GM23248 (cell line): Measurements from ENCODE around the gene DDI2. TPM values are rescaled to one million over a fixed set of nuclear protein-coding genes. Genes with fewer than 3 reads are reported as not detected.

Source experiments
- DNase-seq: peaks from one replicate; pipeline ENCODE4 v3.0.0-alpha.2; 2015
- H2AFZ ChIP-seq: fragments of 200-600 bp; sonication (generic); 2 replicates; pipeline ENCODE4 v1.6.1; 2016; ENCODE audit warnings: antibody characterized with exemption
- H3F3A ChIP-seq: fragments of 200-600 bp; sonication (generic); 2 replicates; pipeline ENCODE4 v1.6.1; 2016; ENCODE audit warnings: mild to moderate bottlenecking, antibody characterized with exemption, mixed run types; ENCODE audit not compliant: insufficient read depth
- H3K27ac ChIP-seq: fragments of 200-600 bp; sonication (generic); 2 replicates; pipeline ENCODE4 v1.5.1; 2016; ENCODE audit warnings: mild to moderate bottlenecking
- H3K27me3 ChIP-seq: fragments of 200-600 bp; sonication (generic); replicated peaks from 2 replicates; pipeline ENCODE4 v1.6.1; 2016; ENCODE audit warnings: mild to moderate bottlenecking; ENCODE audit not compliant: insufficient read depth
- H3K36me3 ChIP-seq: fragments of 200-600 bp; sonication (generic); 2 replicates; pipeline ENCODE4 v1.6.1; 2016; ENCODE audit warnings: low read depth, mild to moderate bottlenecking
- H3K4me1 ChIP-seq: fragments of 200-600 bp; sonication (generic); 2 replicates; pipeline ENCODE4 v1.6.1; 2016; ENCODE audit warnings: mild to moderate bottlenecking; ENCODE audit not compliant: insufficient read depth
- H3K4me2 ChIP-seq: fragments of 200-600 bp; sonication (generic); one replicate; pipeline ENCODE4 v1.6.1; 2016; ENCODE audit warnings: mild to moderate bottlenecking; ENCODE audit not compliant: unreplicated experiment
- H3K4me3 ChIP-seq: fragments of 200-600 bp; sonication (generic); 2 replicates; pipeline ENCODE4 v1.5.1; 2016; ENCODE audit warnings: mild to moderate bottlenecking
- H3K79me2 ChIP-seq: fragments of 200-600 bp; sonication (generic); 2 replicates; pipeline ENCODE4 v1.6.1; 2016; ENCODE audit warnings: mild to moderate bottlenecking; ENCODE audit not compliant: insufficient read depth
- H3K9ac ChIP-seq: fragments of 200-600 bp; sonication (generic); 2 replicates; pipeline ENCODE4 v1.6.1; 2016; ENCODE audit warnings: mild to moderate bottlenecking
- H3K9me2 ChIP-seq: fragments of 200-600 bp; sonication (generic); 2 replicates; pipeline ENCODE4 v1.6.1; 2016; ENCODE audit warnings: mixed run types, mild to moderate bottlenecking, moderate library complexity; ENCODE audit not compliant: insufficient read depth
- H3K9me3 ChIP-seq: fragments of 200-600 bp; sonication (generic); one replicate; pipeline ENCODE4 v1.6.1; 2017; ENCODE audit warnings: low read depth
- H4K20me1 ChIP-seq: fragments of 200-600 bp; sonication (generic); 2 replicates; pipeline ENCODE4 v1.6.0; 2016; ENCODE audit not compliant: insufficient read depth
- EZH2 ChIP-seq: fragments of 200-600 bp; sonication (generic); IDR thresholded peaks from 2 replicates; pipeline ENCODE4 v1.6.1; 2018; ENCODE audit warnings: antibody characterized with exemption, mild to moderate bottlenecking; ENCODE audit not compliant: insufficient read depth, poor library complexity, severe bottlenecking
- EZH2phosphoT487 ChIP-seq: fragments of 200-600 bp; sonication (generic); IDR thresholded peaks from 2 replicates; pipeline ENCODE4 v1.6.1; 2018; ENCODE audit warnings: antibody characterized with exemption, moderate library complexity, mild to moderate bottlenecking, low read depth; ENCODE audit not compliant: insufficient read depth
- WGBS, 2 experiments: methylation state at CpG; one replicate each; pipeline ENCODE4 v1.1.6; 2015 to 2017; ENCODE audit warnings: low lambda C conversion rate in 2 of 2, low coverage in 1 of 2; ENCODE audit errors: missing lambda C conversion rate in 2 of 2; 5-methylcytosine and 5-hydroxymethylcytosine counted together
- in situ Hi-C: fragments of 300-500 bp; cut with MboI; formaldehyde crosslinking; loops from 2 replicates; pipeline ENCODE4 v1.15.0; 2020
- polyA plus RNA-seq: library from polyadenylated mRNA; unstranded; fragments of >200 nt; fragmentation: Nextera tagmentation; extraction: Ambion mirVana; gene quantifications from 2 replicates; pipeline ENCODE4 v1.2.1, GENCODE V29; 2016
- total RNA-seq: library from RNA; depleted of rRNA; stranded (reverse); fragments of >200 nt; shearing (Covaris generic); gene quantifications from 2 replicates; pipeline ENCODE4 v1.2.3, GENCODE V29; 2014

Gene DDI2
- total and polyA plus RNA-seq, 2 experiments from 2014 or later, result 5.0 to 7.9 TPM

- H3K4me3 ChIP-seq, result no peak overlapping the region
- in situ Hi-C loops, result no loop called here
- H3K9me2 ChIP-seq, result no peaks in the 10 kb centered on the region
- H3K9me3 ChIP-seq, result no peaks in the 10 kb centered on the region
- no peak for TF ChIP-seq EZH2
- H3K9ac ChIP-seq, result no peak overlapping the region
- no peak for DNase-seq
- peaks cover 32% of the 10 kb centered on the region for H3K4me1 ChIP-seq
- H3K27me3 ChIP-seq, result no peaks in the 10 kb centered on the region
- peaks cover 90% of the 10 kb centered on the region for H3K79me2 ChIP-seq
- no peak overlapping the region for H2AFZ ChIP-seq
- H3F3A ChIP-seq, result peaks cover 26% of the 10 kb centered on the region
- 95 to 96% methylated on average over 8 of the region's 8 CpGs for WGBS, 2 experiments
- H3K4me2 ChIP-seq, result no peak overlapping the region
- H4K20me1 ChIP-seq, result no peaks in the 10 kb centered on the region
- H3K36me3 ChIP-seq, result no peaks in the 10 kb centered on the region
- no peak overlapping the region; the same call in 1 of the 2 replicates for H3K27ac ChIP-seq
These were observed 84.5 kb downstream of the DDI2 start for GRCh38 chr1:15701784-15702183.

GRCh38 chr1:15702722-15703550, 85.7 kb downstream of the DDI2 start:
- in situ Hi-C loops, result no loop called here
- H3K4me2 ChIP-seq, result peak overlapping the region; percentile 70
- H3K27ac ChIP-seq, result peak overlapping the region; percentile 96
- peak overlapping the region; percentile 54 for H2AFZ ChIP-seq
- DNase-seq, result peak; percentile 42
- peak overlapping the region; percentile 81 for H3K9ac ChIP-seq
- H3K79me2 ChIP-seq, result peaks cover 90% of the 10 kb centered on the region
- no peaks in the 10 kb centered on the region for H3K9me3 ChIP-seq
- no peak for TF ChIP-seq EZH2
- no peak for TF ChIP-seq EZH2phosphoT487
- WGBS, 2 experiments, result 59 to 64% methylated on average over 19 of the region's 19 CpGs
- no peaks in the 10 kb centered on the region for H3K27me3 ChIP-seq
- H3F3A ChIP-seq, result peaks cover 26% of the 10 kb centered on the region
- peaks cover 32% of the 10 kb centered on the region for H3K4me1 ChIP-seq
- H3K36me3 ChIP-seq, result no peaks in the 10 kb centered on the region
- no peaks in the 10 kb centered on the region for H3K9me2 ChIP-seq
- H3K4me3 ChIP-seq, result peak overlapping the region; percentile 49
- H4K20me1 ChIP-seq, result no peaks in the 10 kb centered on the region

- in situ Hi-C loops, result no loop called here
- Histone ChIP-seq H3K4me1 (peaks cover 32% of the 10 kb centered on the region), H2AFZ (peak overlapping the region; percentile 54), H3F3A (peaks cover 26% of the 10 kb centered on the region), H3K4me2 (peak overlapping the region; percentile 70), H3K9ac (peak overlapping the region; percentile 81), H3K27ac (peak overlapping the region; percentile 96), H3K9me3 (no peaks in the 10 kb centered on the region), H3K4me3 (peak overlapping the region; percentile 49), H3K27me3 (no peaks in the 10 kb centered on the region), H3K79me2 (peaks cover 90% of the 10 kb centered on the region), H3K9me2 (no peaks in the 10 kb centered on the region), H3K36me3 (no peaks in the 10 kb centered on the region), H4K20me1 (0 out of 2 replicates have a peak, but pooled peaks cover under 1% of the 10 kb centered on the region)
- DNase-seq, result peak; percentile 98
- 1 to 3% methylated on average over 9 of the region's 9 CpGs for WGBS, 2 experiments
- TF ChIP-seq EZH2, result no peak
- TF ChIP-seq EZH2phosphoT487, result no peak
These were observed 86.3 kb downstream of the DDI2 start for GRCh38 chr1:15703562-15703961.

GRCh38 chr1:15704526-15705183, 87.4 kb downstream of the DDI2 start:
- H3K27me3 ChIP-seq, result no peaks in the 10 kb centered on the region
- peak overlapping the region; percentile 39; the same call in 1 of the 2 replicates for H3K4me3 ChIP-seq
- peaks cover 26% of the 10 kb centered on the region for H3F3A ChIP-seq
- no peaks in the 10 kb centered on the region for H3K9me2 ChIP-seq
- peak overlapping the region; percentile 96 for H3K27ac ChIP-seq
- no peaks in the 10 kb centered on the region for H3K36me3 ChIP-seq
- 0 out of 2 replicates have a peak, but pooled peaks cover 6% of the 10 kb centered on the region for H4K20me1 ChIP-seq
- H3K79me2 ChIP-seq, result peaks cover 90% of the 10 kb centered on the region
- in situ Hi-C loops, result no loop called here
- H3K9ac ChIP-seq, result peak overlapping the region; percentile 81
- WGBS, 2 experiments, result 47 to 53% methylated on average over 17 of the region's 17 CpGs
- H3K9me3 ChIP-seq, result no peaks in the 10 kb centered on the region
- peak; percentile 49 for DNase-seq
- TF ChIP-seq EZH2 (no peak), EZH2phosphoT487 (no peak)
- peaks cover 32% of the 10 kb centered on the region for H3K4me1 ChIP-seq
- H3K4me2 ChIP-seq, result peak overlapping the region; percentile 50
- H2AFZ ChIP-seq, result 0 out of 2 replicates have a peak overlapping the region, but pooled peaks have one; percentile 2
